ENCODE results near the gene NTRK3.

- TF ChIP-seq CTCF (IDR thresholded peaks at IDR 0.05; ENCODE audit: low read depth, low read length, poor library complexity, severe bottlenecking) (no peak), EZH2phosphoT487 (IDR thresholded peaks at IDR 0.05; ENCODE audit: borderline replicate concordance, low read length) (no peak)
Observed at GRCh38 chr15:88193415-88193814, 63.1 kb downstream of the NTRK3 start.
